GM19463 (cell line): ENCODE data around the gene FAM20A.

Experiments
- ATAC-seq: cut with Tn5 transposase; IDR thresholded peaks from one replicate; pipeline ENCODE4 v1.9.1; 2021; ENCODE audit warnings: mild to moderate bottlenecking, moderate library complexity; ENCODE audit not compliant: unreplicated experiment

FAM20A gene

DNA sequence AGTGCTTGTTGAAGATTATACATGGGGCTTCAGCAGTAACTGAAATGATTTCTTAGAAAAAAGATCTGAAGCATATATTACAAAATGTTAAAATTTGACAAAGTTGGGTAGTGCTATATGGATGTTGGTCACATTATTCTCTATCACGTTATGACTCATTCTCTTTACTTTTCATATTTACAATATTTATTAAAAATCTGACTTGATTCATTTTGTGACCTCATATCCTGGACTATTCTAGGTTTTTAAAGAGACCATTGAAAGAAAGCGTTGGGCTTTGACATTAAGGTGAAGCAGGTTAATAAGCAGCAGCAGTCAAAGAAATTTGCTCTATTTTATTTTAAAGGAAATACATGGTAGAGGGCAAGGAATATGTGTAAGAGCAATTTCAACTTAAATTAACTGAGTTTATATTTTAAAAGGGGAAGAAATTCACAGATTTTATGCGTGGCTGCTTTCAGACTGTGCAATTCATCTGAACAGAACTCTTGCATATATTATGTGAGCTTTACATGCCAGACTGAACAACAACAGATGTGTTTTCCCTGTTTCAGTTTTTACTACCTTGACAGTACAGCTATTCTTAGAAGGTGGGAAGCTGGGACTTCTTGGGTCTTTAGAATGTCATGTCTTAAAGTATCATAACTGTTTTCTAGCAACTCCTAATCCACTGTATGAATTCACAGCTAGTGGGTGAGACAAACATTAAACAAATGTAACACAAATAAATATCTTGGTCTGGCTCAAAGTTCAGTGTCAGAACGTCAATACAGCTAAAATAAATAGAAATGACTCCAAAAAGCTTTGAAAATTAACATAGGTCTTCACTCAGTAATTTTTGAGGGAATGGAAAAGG, 10.4 kb upstream of the FAM20A start:
- no peak for ATAC-seq

DNA sequence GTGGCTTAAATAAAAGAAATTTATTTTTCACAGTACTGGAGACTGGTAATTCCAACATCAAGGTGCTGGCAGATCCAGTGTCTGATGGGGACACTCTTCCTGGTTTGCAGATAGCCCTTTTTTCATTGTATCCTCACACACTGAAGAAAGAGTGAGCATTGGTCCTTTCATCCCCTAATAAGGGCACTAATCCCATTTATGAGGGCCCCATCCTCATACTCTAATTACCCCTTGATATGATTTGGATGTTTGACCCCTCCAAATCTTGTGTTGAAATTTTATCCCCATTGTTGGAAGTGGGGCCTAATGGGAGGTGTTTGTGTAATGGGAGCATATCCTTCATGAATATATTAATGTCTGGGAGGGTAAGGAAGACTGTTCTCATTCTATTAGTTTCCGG, 9.4 kb upstream of the FAM20A start:
- no peak for ATAC-seq

DNA sequence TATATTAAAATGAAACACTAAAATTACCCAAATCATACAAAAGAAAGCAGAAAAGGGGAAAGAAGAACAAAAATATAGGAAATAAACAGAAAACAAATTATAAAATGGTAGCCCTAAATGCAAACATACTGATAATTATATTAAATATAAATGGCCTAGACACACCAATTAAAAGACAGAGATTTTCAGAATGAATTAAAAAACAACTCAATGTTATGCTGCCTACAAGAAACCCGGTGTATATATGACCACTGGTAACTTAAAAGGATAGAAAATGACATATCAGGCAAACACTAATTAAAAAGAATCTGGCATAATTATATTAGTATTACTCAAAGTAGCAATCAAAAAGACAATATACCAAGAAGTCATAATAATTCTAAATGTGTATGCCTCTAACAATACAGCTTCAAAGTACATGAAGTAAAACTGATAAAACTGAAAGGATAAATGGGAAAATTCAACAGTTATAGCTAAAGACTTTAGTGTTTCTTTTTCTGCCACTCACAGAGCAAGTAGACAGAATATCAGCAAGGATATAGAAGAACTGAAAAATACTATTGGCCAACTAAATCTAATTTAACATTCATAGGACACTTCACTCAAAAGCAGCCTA, 7.5 kb upstream of the FAM20A start:
- no peak for ATAC-seq

DNA sequence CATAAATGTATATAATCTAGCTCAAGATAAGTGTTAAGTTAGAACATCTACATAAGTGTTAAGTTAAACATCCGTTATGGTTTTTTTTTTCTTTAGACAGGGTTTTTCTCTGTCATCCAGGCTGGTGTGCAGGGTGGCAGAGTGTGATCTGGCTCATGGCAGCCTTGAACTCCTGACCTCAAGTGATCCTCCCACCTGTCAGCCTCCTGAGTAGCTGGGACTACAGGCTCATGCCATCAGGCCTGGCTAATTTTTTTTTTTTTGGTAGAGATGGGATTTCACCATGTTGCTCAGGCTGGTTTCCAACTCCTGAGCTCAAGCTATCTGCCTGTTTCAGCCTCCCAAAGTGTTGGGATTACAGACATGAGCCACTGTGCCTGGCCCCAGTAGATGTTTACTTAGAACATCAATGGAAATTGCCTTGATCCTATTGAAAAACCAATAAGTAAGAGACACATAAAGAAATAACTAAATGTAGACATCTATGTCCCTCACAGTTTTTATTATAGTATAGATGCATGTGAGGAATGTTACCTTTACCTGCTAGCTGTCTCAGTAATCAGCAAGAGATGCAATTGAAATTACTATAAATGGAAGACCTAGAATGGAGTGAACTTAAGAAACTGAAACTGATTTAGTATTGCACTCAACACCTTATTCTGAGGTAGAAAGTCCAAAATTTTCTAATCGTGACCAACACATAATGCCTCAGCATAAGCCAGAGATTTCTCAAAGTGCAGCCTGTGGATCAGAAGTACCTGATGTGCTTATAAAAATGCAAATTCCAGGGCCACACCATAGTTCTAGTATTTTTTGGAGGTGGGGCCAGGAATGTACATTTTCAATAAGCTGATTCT, 5.5 kb upstream of the FAM20A start:
- ATAC-seq = no peak

DNA sequence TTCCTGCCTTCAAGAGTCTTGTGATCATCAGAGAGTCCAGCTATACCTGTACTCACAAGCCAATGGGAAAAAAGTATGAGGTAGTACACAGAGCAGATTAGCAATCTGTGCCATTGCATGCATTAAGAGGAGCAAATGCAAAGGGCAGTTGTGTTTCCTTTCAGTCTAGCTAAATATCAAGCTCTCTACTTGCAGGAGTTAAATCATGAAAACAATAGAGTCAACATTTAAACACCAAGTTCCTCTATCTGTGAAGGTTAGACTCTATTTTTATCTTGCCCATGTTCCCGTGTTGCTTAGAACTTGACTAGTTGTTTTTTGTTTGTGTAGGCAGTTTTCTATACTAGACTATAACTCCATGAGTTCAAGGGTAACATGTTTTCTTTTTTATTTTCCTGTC, 4.7 kb upstream of the FAM20A start:
- ATAC-seq = no peak

DNA sequence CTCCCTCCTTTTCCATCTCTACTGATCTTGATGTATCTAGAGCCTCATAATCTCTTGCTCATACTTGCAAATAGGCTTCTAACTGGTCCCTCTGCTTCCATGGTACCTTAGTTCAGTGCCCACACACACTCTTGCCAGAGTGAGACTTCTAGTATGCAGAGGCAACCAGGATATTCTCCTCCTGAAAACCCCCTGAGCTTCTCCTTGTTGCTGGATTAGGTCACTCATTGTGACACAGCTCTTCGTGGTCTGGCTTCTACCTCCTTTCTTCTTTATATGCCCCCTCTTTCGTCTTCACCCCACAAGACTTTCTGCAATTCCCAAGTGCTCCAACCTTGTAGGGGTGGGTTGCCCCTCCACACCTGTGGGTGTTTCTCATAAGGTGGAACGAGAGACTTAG, 2.5 kb upstream of the FAM20A start:
- ATAC-seq = no peak

DNA sequence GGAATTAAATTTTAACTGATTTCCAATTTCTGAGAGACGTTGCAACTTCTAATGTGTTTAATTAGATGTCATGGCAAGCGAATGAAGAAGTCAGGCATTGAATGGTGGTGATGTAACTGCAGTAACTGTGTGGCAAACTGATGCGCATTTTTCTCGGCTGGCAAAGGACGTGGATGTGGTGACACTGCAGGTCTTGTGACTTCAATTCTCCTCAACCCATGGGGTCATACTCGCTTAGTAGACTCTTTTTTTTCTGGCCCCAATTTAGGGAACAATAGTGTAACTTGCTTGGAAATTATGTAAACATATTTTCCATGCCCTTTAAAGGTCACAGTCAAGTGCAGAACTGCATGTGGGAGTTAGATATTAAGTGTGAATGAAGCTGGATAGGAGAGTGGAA, 1.9 kb upstream of the FAM20A start:
- ATAC-seq = no peak

DNA sequence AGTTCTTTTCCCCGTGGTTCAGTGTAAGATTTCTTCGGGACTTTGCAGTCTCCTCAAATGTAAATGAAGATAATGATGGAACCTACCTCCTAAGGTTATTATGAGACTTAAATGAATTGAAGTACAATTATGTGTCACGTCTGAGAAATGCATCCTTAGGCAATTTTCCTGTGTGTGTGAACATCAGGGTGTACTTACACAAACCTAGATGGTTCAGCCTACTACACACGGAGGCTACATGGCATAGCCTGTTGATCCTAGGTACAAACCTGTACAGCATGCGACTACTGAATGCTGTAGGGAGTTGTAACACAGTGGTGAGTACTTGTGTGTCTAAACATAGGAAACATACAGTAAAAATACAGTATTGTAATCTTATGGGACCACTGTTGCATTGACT, 1.1 kb upstream of the FAM20A start:
- no peak for ATAC-seq

DNA sequence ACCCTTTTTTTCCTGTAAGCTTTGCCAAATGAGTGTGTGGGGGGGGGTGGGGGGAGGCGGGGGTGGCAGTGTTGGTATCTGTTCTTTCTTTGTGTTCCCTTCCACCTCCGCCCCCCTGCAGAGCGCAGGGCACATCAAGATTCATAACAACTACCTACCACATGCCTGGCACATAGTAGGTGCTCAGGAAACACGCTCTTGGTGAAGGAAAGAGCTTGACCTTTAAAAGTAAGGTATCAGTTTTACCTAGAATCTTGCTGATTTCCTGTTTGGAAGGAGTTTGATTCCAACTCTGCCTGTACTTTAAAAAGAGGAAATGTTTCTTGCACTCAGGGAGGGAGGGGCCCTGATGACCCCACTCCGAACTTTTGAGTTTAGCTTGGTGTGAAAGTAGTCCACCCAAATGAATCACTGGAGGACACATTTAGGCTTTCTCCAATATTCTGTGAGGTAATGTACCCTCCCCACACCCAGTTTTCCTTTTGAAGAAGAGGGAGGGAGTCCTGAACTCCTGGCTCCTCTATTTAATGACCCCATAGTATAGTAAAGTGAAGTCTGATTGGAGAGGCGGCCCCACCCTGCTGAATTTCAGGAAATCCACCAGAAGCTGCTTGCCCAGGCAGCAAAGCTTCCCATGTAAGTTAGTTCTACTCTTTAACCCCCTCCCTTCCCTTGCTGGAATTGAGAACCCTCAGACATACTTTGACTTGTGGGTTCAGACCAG, 560 bp upstream of the FAM20A start:
- ATAC-seq = no peak

DNA sequence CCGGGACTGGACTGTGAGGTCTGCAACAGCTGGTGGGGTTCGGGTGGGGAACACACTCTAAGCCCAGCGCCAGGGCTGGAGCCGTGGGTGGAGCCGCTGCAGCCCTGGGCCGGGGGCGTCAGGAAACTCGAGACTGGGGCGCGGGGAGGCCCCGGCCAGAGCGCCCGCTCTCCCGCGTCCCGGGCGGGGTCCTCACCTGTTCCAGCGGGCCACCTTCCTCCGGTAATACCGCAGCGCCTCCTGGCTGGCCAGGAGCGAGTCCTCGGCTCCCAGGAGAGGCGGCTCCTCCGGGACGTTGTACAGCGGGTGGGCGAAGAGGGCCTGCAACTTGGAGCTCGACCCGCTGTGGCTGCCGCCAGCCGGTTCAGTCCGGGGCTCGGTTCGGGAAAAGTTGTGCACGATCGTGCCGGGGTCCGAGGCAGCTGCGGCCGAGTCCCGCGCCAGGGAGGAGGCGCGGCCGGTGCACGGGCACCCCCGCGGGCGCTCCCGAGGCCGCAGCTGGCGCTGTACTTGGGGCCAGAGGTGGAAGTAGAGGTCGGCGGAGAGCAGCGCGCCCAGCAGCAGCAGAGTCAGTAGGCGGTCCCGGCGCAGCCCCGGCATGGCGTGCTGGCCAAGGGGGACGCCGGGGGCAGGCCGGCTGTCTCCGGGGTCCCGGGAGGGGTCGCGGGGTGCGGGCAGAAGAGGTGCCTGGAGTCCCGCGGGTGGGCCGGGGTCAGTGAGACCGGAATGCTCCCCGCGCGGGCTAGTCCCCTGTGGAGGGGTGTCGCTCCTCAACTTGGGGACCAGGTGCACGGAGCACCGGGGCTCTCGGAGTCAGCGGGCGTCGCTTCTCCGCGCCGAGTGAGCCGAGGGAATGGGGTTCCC, 868 bp downstream of the FAM20A start:
- ATAC-seq = no peak

DNA sequence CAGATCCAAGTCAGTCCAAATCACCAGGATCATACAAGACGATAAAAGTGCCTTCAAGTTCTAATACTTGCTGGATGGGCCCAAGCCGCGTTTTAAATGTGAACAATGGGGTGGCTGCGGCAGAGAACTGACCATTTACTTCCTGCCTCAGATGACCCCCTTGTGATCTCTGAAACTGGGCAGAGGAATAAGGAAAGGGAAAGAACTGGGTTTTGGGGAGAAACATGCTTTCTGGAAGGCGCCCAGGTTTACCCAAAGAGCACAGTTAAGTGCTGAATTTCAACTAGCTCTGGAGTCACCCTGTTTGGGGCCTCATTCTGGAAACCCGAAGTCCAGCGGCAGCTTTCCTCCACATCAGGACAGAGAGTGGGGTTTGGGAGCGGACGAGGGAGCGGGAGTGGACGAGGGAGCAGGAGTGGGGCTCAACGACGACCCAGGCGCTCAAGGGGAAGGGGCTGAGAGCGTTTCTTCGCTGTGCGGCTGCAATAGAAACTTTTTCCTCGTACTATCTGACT, 1.6 kb downstream of the FAM20A start:
- ATAC-seq = no peak

DNA sequence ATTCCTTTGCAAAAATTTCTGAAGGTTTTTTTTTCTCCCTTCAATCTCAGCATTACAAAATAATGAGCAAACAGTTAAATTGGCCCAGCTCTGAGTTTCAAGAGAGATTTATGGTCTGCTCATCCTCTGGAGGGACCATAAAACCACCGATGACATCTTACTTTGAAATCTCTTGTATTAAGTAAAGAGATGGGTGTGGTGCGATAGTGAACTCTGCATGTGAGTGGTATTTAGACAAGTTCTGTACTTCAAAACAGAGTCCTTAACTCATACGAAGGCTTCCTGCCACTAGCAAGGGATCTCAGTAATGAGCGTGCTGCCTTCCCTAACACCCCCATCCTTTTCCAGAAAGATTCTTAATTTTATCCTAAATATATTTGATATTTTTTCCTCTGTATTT, 2.1 kb downstream of the FAM20A start:
- ATAC-seq = no peak

DNA sequence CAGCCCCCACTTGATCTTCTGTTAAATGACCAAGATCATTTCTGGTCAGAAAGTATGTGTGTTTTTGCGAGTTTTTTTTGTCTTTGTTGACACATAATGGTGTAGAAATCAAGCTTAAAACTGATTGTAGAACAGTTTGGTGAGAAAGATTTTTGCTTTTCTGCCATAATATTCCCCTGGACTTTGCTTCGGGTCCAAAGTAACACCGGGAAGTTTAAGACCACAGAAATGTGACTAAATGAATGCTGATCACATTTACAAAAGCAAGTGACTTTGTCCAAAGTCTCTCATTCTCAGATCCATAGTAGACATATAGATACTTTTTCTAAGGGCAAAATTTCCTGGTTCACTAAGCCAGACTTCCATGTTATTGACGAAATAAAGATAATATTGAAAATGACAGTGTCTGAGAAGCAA, 2.6 kb downstream of the FAM20A start:
- no peak for ATAC-seq

DNA sequence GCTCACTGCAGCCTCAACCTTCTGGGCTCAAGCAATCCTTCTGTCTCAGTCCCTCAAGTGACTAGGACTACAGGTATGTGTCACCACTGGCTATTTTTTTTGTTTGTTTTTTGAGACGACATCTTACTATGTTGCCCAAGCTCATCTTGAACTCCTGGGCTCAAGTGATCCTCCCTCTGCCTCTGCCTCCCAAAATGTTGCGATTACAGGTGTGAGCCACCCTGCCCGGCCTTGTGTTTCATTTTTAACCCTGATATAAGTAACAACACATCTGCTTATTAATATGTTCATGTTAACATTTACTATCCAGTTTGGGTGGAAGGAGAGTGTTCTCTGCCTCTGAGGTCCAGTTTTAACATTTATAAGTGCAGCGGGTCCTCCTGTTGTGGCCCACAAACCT, 3.1 kb downstream of the FAM20A start:
- ATAC-seq = no peak

DNA sequence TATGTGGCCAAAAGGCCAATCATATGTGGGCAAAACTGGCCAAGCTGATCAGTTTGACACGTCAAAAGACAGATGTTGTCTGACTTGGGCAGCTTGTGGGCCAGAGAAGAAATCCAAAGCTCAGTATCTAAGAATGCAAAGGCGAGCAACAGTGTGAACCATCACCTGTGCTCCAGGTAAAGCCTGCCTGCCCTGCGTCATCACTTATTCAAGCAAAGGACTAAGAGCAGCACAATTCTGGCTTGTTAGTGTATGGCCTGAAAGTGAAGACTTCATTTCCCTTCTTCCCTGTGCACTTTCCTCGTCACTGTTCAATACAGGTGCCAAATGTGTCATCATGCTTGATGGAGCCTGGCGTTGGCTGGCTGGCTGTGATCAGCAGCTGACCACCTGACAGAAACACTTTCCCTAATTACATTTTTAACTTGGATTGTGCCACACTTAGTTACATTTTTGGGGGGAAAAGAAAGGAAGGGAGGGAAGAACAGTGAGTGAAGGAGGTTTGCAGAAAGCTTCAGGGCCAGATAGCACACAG, 4.7 kb downstream of the FAM20A start:
- no peak for ATAC-seq

DNA sequence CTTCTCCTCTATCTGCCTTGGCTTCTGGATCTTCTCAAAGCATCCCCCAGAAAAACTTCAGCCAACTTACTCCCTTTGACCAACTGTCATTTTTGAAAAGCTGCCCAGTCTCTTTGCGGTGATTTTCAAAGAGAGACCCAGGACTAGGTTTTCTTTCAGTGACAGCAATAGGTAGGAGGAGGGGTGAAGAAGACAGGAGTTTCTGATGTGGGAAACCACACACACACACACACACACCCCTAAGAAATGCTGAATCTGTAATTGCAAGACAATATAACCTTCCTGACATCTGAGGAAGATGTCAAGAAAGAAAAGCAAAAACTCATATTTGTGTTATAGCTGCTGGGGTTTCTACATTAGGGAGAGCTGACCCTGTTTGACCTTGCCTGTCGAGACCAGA, 5.2 kb downstream of the FAM20A start:
- no peak for ATAC-seq

DNA sequence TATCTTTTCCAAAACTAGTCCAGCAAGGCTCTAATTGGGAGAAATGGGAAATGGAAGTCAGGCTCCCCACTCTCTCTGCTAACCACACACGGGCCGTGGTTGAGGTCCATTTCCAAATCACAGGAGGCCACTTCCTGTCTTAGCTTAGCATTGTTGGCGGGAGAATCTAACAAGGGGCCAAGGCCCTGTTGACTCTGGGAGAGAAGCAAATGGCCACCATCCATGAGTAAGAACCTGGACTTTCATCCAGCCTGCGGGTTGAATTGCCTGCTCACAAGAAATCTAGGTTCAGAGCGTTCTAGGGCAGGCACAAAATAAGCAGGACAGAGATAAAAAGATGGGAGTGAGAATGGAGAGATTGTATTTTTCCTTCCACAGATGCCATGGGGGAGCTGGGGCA, 5.7 kb downstream of the FAM20A start:
- ATAC-seq = no peak

DNA sequence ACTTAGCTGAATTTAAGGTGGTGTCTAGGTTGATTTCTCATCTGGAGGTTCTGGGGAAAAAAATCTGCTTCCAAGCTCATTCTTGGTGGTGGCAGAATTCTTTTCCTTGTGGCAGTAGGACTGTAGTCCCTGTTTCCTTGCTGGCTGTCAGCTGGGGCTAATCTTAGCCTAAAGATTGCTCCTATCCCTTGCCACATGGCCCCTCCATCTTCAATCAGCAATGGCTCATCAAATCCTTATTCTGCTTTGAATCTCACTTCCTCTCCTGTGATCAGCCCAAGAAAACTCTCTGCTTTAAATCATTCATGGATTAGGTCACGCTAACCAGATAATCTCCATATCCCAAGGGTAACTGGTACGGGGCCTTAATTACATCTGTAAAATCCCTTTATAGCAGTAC, 6.6 kb downstream of the FAM20A start:
- no peak for ATAC-seq
